ELR (cell line): Measurements from ENCODE around the gene KCTD2.
"Not testable (repeated sequence)": the region's sequence is repeated elsewhere in the genome, so short reads cannot be mapped to it uniquely, and the experiment has no call there.

ENCODE experiments used
- DNase-seq: peaks from one replicate; pipeline ENCODE4 v3.0.0-alpha.2; 2015; ENCODE audit warnings: low read depth

KCTD2 gene

GRCh38 chr17:75046407-75047289, at the start of gene KCTD2, which contains the start of gene ATP5PD:
Gene KCTD2, plus strand, starts transcription at chr17:75047225. Its CDS starts 26 bp downstream, at chr17:75047251.
Gene ATP5PD, minus strand, starts transcription at chr17:75046969. Its CDS starts 4,319 bp downstream, at chr17:75042650.
- DNase-seq, result peak; percentile 99

- DNase-seq, result no peak
Observed at GRCh38 chr17:74998783-74999182, 48.2 kb upstream of the KCTD2 start.

GRCh38 chr17:74999523-74999922, 47.5 kb upstream of the KCTD2 start:
- no peak for DNase-seq

- no peak for DNase-seq
Observed at GRCh38 chr17:75001915-75002843, 44.8 kb upstream of the KCTD2 start.

GRCh38 chr17:75003070-75003956, 43.7 kb upstream of the KCTD2 start:
- DNase-seq, result no peak

- DNase-seq, result no peak
Observed at GRCh38 chr17:75003957-75004355, 43.1 kb upstream of the KCTD2 start.

GRCh38 chr17:75004371-75004770, 42.7 kb upstream of the KCTD2 start:
- no peak for DNase-seq

- no peak for DNase-seq
Observed at GRCh38 chr17:75005291-75005690, 41.7 kb upstream of the KCTD2 start.

- DNase-seq, result not testable (repeated sequence)
Observed at GRCh38 chr17:75006084-75006483, 40.9 kb upstream of the KCTD2 start.

- no peak for DNase-seq
Observed at GRCh38 chr17:75006653-75007052, 40.4 kb upstream of the KCTD2 start.

GRCh38 chr17:75008373-75008772, 38.7 kb upstream of the KCTD2 start:
- DNase-seq, result no peak

- no peak for DNase-seq
Observed at GRCh38 chr17:75009139-75009724, 37.8 kb upstream of the KCTD2 start.

- DNase-seq, result peak; percentile 53
Observed at GRCh38 chr17:75010683-75011400, 36.2 kb upstream of the KCTD2 start.

- DNase-seq, result peak; percentile 66
Observed at GRCh38 chr17:75011401-75012095, 35.5 kb upstream of the KCTD2 start.

GRCh38 chr17:75012096-75012345, 35.0 kb upstream of the KCTD2 start:
- no peak for DNase-seq

GRCh38 chr17:75012346-75013091, 34.5 kb upstream of the KCTD2 start, which contains the start of gene MRPL58:
Gene MRPL58, plus strand, starts transcription at chr17:75012670. Its CDS starts 17 bp downstream, at chr17:75012687.
- peak; percentile 96 for DNase-seq

- no peak for DNase-seq
Observed at GRCh38 chr17:75013092-75013559, 33.9 kb upstream of the KCTD2 start.

GRCh38 chr17:75019146-75019545, 27.9 kb upstream of the KCTD2 start:
- DNase-seq, result no peak

GRCh38 chr17:75019710-75020109, 27.3 kb upstream of the KCTD2 start:
- no peak for DNase-seq
